Cardiac muscle cell (in vitro differentiated cells and primary cell): Measurements from ENCODE around the gene MORN4. TPM values are rescaled to one million over a fixed set of nuclear protein-coding genes. Genes with fewer than 3 reads are reported as not detected.
A peak's percentile ranks its signal among the peaks of the same experiment; 100 is the strongest.

ENCODE experiments used
- DNase-seq, 2 donors: peaks; one replicate each; pipeline versions ENCODE4 v3.0.0 to v3.0.0-alpha.2; 2010 to 2017; ENCODE audit warnings: low read depth in 1 of 2, low spot score in 1 of 2
- H3K27ac ChIP-seq: fragments of 200-600 bp; sonication (generic); 2 replicates; pipeline ENCODE4 v1.5.1; 2016
- H3K27me3 ChIP-seq: fragments of 200-600 bp; sonication (generic); 2 replicates; pipeline ENCODE4 v1.6.0; 2016; ENCODE audit warnings: control low read depth
- H3K36me3 ChIP-seq: fragments of 200-600 bp; sonication (generic); 2 replicates; pipeline ENCODE4 v1.5.1; 2016; ENCODE audit warnings: control low read depth
- H3K4me1 ChIP-seq: fragments of 200-600 bp; sonication (generic); 2 replicates; pipeline ENCODE4 v1.8.1; 2017; ENCODE audit warnings: low read depth, mild to moderate bottlenecking, mixed run types
- H3K4me3 ChIP-seq: fragments of 200-600 bp; sonication (generic); 2 replicates; pipeline ENCODE4 v1.5.1; 2016; ENCODE audit warnings: mild to moderate bottlenecking
- H3K9me3 ChIP-seq: fragments of 200-600 bp; sonication (generic); 2 replicates; pipeline ENCODE4 v1.5.1; 2017; ENCODE audit warnings: low read depth, mild to moderate bottlenecking, control low read depth
- CTCF ChIP-seq: IDR thresholded peaks from 2 replicates; pipeline ENCODE4 v1.5.1; 2012; ENCODE audit warnings: low read depth, mild to moderate bottlenecking, low read length
- polyA plus RNA-seq: library from polyadenylated mRNA; unstranded; fragments of >200 nt; fragmentation: Nextera tagmentation; extraction: Ambion mirVana; gene quantifications from 2 replicates; pipeline ENCODE4 v1.2.1, GENCODE V29; 2016
- total RNA-seq: library from RNA; depleted of rRNA; stranded (reverse); fragments of >200 nt; gene quantifications from 2 replicates; pipeline ENCODE4 v1.2.3, GENCODE V29; 2016

MORN4 gene
- total and polyA plus RNA-seq, 2 experiments from 2014 or later: 18.7 to 48.1 TPM

- Histone ChIP-seq H3K4me3 (no peak overlapping the region), H3K36me3 (no peaks in the 10 kb centered on the region), H3K9me3 (no peaks in the 10 kb centered on the region), H3K27me3 (no peaks in the 10 kb centered on the region), H3K4me1 (peaks cover 6% of the 10 kb centered on the region), H3K27ac (no peak overlapping the region)
- DNase-seq: no peak
- TF ChIP-seq CTCF: no peak
Observed at GRCh38 chr10:97573021-97573420, 60.3 kb downstream of the MORN4 start.

DNA sequence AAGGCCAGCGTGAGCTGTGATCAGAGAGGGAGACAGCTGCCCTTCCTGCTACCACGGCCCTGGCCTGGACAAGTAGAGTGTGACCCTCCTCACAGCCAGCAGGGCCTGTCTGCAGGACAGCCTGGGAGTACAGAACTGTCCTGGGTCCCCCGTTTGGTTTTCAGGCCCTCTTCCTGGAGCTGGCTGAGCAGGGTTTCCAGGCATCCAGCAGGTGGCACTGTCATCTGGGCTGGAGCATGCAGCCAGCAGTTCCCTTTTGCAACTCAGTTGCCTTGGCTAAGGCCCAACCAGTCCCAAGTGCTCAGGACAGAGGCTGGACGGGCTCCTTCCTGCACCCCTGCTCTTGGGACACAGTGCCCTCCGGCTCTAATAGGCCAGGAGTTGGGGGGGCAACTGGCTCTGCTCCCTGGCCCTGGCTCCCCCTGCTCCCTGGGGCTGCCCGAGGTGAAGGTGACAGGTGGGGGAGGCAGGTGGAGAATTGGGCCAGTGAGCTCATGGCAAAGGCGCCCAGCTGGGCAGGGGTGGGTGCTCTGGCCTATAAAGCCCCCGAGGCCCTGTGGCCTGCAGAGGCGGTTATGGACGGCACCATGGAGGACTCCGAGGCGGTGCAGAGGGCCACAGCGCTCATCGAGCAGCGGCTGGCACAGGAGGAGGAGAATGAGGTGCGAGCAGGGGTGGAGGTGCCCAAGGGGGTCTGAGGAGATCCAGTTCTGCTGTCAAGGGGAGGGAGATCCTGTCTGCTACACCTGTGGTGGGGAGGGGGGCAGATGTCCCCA lies 60.9 kb downstream of the MORN4 start, which contains the start of gene ANKRD2:
Gene ANKRD2 (plus strand): TSS at position 566 of the 776 bp plus-strand sequence. CDS start 10 bp downstream, at position 576.
- peak; percentile 91 for TF ChIP-seq CTCF
- Histone ChIP-seq H3K36me3 (no peaks in the 10 kb centered on the region), H3K4me3 (no peak within 1 kb of the TSS), H3K27me3 (no peaks in the 10 kb centered on the region), H3K27ac (no peak within 1 kb of the TSS), H3K9me3 (no peaks in the 10 kb centered on the region), H3K4me1 (peaks cover 6% of the 10 kb centered on the region)
- peak; percentile 83 to 86 for DNase-seq

GRCh38 chr10:97571622-97572021 lies 61.7 kb downstream of the MORN4 start:
- no peak for DNase-seq
- no peak overlapping the region for H3K4me3 ChIP-seq
- H3K27ac ChIP-seq: no peak overlapping the region
- H3K27me3 ChIP-seq: no peaks in the 10 kb centered on the region
- H3K9me3 ChIP-seq: no peaks in the 10 kb centered on the region
- peaks cover 6% of the 10 kb centered on the region for H3K4me1 ChIP-seq
- no peak for TF ChIP-seq CTCF
- H3K36me3 ChIP-seq: no peaks in the 10 kb centered on the region

GRCh38 chr10:97570789-97571471 lies 62.4 kb downstream of the MORN4 start:
- no peak for TF ChIP-seq CTCF
- H3K27me3 ChIP-seq: no peaks in the 10 kb centered on the region
- H3K27ac ChIP-seq: no peak overlapping the region
- H3K4me1 ChIP-seq: peaks cover 6% of the 10 kb centered on the region
- H3K36me3 ChIP-seq: no peaks in the 10 kb centered on the region
- H3K4me3 ChIP-seq: no peak overlapping the region
- DNase-seq: no peak
- H3K9me3 ChIP-seq: no peaks in the 10 kb centered on the region

DNA sequence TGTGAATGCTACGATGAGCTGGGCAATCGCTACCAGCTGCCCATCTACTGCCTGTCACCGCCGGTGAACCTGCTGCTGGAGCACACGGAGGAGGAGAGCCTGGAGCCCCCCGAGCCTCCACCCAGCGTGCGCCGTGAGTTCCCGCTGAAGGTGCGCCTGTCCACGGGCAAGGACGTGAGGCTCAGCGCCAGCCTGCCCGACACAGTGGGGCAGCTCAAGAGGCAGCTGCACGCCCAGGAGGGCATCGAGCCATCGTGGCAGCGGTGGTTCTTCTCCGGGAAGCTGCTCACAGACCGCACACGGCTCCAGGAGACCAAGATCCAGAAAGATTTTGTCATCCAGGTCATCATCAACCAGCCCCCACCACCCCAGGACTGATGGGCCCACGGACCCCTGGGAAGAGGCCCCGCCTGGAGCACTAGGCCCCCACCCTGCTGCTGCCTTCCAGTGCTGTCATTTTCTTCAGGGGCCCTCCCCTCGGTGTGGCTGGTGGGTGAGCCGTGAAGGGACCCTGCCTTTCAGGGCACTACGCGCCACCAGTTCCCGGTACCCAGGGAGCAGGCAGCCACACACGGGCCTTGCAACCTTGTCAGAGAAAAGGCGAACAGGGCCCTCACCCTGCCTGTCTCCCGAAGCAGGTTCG lies 63.0 kb downstream of the MORN4 start:
- Histone ChIP-seq H3K4me1 (peaks cover 6% of the 10 kb centered on the region), H3K27ac (no peak overlapping the region), H3K27me3 (no peaks in the 10 kb centered on the region), H3K4me3 (no peak overlapping the region), H3K36me3 (no peaks in the 10 kb centered on the region), H3K9me3 (no peaks in the 10 kb centered on the region)
- no peak for TF ChIP-seq CTCF
- DNase-seq: no peak
